ENCODE measurements around the gene FTSJ3. TPM values are rescaled to one million over a fixed set of nuclear protein-coding genes. Genes with fewer than 3 reads are reported as not detected.
A peak's percentile ranks its signal among the peaks of the same experiment; 100 is the strongest.

FTSJ3 gene
- total and polyA plus RNA-seq, 2 of the 13 experiments (the other 11 are each of a cell fraction or from before 2014, with no cell fraction given): 26.0 to 64.2 TPM

DNA sequence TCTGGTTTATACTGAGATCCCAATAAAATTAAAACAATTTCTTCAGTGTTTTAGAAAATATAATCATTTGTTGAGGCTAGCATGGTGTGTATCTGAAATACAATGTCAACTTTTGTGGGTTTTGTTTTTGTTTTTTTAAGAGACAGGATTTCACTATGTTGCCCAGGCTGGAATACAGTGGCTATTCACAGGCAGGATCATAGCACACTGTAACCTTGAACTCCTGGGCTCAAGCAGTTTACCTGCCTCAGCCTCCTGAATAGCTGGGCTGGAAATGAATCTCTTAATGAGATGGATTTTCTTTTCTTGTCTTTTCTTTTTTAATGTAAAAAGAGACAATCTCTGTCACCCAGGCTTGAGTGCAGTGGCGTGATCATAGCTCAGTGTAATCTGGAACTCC lies 41.3 kb downstream of the FTSJ3 start (continued):
- TF ChIP-seq, protein P1, sequence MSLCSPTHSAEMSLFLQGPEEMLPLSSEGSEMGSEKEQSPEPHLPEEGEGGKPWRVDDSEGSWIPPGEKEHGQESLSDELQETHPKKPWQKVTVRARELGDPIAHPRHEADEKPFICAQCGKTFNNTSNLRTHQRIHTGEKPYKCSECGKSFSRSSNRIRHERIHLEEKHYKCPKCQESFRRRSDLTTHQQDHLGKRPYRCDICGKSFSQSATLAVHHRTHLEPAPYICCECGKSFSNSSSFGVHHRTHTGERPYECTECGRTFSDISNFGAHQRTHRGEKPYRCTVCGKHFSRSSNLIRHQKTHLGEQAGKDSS (CRISPR knock-in tag; IDR thresholded peaks at IDR 0.05; ENCODE audit: borderline replicate concordance, low read depth): no peak
- TF ChIP-seq ZFP36L1 (CRISPR knock-in tag; IDR thresholded peaks at IDR 0.05): no peak
- no peak for TF ChIP-seq ZNF205 (CRISPR knock-in tag; IDR thresholded peaks at IDR 0.05)
- no peak for TF ChIP-seq HNF4G (IDR thresholded peaks at IDR 0.05; ENCODE audit: borderline replicate concordance, low read depth, low read length)
- no peak for TF ChIP-seq HNF4G (CRISPR knock-in tag; IDR thresholded peaks at IDR 0.05; ENCODE audit: borderline replicate concordance, low read depth)
- TF ChIP-seq HNRNPUL1 (IDR thresholded peaks at IDR 0.05; ENCODE audit: low read depth, low read length): no peak
- TF ChIP-seq, protein P2, sequence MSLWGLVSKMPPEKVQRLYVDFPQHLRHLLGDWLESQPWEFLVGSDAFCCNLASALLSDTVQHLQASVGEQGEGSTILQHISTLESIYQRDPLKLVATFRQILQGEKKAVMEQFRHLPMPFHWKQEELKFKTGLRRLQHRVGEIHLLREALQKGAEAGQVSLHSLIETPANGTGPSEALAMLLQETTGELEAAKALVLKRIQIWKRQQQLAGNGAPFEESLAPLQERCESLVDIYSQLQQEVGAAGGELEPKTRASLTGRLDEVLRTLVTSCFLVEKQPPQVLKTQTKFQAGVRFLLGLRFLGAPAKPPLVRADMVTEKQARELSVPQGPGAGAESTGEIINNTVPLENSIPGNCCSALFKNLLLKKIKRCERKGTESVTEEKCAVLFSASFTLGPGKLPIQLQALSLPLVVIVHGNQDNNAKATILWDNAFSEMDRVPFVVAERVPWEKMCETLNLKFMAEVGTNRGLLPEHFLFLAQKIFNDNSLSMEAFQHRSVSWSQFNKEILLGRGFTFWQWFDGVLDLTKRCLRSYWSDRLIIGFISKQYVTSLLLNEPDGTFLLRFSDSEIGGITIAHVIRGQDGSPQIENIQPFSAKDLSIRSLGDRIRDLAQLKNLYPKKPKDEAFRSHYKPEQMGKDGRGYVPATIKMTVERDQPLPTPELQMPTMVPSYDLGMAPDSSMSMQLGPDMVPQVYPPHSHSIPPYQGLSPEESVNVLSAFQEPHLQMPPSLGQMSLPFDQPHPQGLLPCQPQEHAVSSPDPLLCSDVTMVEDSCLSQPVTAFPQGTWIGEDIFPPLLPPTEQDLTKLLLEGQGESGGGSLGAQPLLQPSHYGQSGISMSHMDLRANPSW (CRISPR knock-in tag; IDR thresholded peaks at IDR 0.05; ENCODE audit: borderline replicate concordance): no peak
- no peak for TF ChIP-seq TBL1XR1 (IDR thresholded peaks at IDR 0.05; ENCODE audit: borderline replicate concordance, low read length, partially characterized antibody)
- TF ChIP-seq, protein P3, sequence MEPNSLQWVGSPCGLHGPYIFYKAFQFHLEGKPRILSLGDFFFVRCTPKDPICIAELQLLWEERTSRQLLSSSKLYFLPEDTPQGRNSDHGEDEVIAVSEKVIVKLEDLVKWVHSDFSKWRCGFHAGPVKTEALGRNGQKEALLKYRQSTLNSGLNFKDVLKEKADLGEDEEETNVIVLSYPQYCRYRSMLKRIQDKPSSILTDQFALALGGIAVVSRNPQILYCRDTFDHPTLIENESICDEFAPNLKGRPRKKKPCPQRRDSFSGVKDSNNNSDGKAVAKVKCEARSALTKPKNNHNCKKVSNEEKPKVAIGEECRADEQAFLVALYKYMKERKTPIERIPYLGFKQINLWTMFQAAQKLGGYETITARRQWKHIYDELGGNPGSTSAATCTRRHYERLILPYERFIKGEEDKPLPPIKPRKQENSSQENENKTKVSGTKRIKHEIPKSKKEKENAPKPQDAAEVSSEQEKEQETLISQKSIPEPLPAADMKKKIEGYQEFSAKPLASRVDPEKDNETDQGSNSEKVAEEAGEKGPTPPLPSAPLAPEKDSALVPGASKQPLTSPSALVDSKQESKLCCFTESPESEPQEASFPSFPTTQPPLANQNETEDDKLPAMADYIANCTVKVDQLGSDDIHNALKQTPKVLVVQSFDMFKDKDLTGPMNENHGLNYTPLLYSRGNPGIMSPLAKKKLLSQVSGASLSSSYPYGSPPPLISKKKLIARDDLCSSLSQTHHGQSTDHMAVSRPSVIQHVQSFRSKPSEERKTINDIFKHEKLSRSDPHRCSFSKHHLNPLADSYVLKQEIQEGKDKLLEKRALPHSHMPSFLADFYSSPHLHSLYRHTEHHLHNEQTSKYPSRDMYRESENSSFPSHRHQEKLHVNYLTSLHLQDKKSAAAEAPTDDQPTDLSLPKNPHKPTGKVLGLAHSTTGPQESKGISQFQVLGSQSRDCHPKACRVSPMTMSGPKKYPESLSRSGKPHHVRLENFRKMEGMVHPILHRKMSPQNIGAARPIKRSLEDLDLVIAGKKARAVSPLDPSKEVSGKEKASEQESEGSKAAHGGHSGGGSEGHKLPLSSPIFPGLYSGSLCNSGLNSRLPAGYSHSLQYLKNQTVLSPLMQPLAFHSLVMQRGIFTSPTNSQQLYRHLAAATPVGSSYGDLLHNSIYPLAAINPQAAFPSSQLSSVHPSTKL (CRISPR knock-in tag; IDR thresholded peaks at IDR 0.05): peak; percentile 57; the same call in 1 of the 2 replicates
- peak; percentile 20; the same call in 1 of the 2 replicates for TF ChIP-seq HMG20A (CRISPR knock-in tag; IDR thresholded peaks at IDR 0.05; ENCODE audit: borderline replicate concordance)
- peak; percentile 35; the same call in 1 of the 2 replicates for TF ChIP-seq MIER3 (CRISPR knock-in tag; IDR thresholded peaks at IDR 0.05; ENCODE audit: borderline replicate concordance)
- TF ChIP-seq, protein P4, sequence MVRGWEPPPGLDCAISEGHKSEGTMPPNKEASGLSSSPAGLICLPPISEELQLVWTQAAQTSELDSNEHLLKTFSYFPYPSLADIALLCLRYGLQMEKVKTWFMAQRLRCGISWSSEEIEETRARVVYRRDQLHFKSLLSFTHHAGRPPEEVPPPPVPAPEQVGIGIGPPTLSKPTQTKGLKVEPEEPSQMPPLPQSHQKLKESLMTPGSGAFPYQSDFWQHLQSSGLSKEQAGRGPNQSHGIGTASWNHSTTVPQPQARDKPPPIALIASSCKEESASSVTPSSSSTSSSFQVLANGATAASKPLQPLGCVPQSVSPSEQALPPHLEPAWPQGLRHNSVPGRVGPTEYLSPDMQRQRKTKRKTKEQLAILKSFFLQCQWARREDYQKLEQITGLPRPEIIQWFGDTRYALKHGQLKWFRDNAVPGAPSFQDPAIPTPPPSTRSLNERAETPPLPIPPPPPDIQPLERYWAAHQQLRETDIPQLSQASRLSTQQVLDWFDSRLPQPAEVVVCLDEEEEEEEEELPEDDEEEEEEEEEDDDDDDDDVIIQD (CRISPR knock-in tag; IDR thresholded peaks at IDR 0.05; ENCODE audit: low read depth): 0 out of 2 replicates have a peak, but pooled peaks have one; percentile 36
- TF ChIP-seq ZBTB3 (CRISPR knock-in tag; IDR thresholded peaks at IDR 0.05; ENCODE audit: borderline replicate concordance, low read depth): no peak
- TF ChIP-seq, protein P5, sequence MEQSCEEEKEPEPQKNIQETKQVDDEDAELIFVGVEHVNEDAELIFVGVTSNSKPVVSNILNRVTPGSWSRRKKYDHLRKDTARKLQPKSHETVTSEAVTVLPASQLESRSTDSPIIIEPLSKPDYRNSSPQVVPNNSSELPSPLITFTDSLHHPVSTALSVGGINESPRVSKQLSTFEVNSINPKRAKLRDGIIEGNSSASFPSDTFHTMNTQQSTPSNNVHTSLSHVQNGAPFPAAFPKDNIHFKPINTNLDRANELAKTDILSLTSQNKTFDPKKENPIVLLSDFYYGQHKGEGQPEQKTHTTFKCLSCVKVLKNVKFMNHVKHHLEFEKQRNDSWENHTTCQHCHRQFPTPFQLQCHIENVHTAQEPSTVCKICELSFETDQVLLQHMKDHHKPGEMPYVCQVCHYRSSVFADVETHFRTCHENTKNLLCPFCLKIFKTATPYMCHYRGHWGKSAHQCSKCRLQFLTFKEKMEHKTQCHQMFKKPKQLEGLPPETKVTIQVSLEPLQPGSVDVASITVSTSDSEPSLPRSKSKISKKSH (CRISPR knock-in tag; IDR thresholded peaks at IDR 0.05; ENCODE audit: borderline replicate concordance): no peak
- peak; percentile 62; the same call in 1 of the 2 replicates for TF ChIP-seq FOXA3 (CRISPR knock-in tag; IDR thresholded peaks at IDR 0.05)
- no peak for TF ChIP-seq ZNF883 (CRISPR knock-in tag; IDR thresholded peaks at IDR 0.05; ENCODE audit: not compliant biosample characterization)
- TF ChIP-seq ZNF264 (CRISPR knock-in tag; IDR thresholded peaks at IDR 0.05): 0 out of 2 replicates have a peak, but pooled peaks have one; percentile 27
- TF ChIP-seq, protein P6, sequence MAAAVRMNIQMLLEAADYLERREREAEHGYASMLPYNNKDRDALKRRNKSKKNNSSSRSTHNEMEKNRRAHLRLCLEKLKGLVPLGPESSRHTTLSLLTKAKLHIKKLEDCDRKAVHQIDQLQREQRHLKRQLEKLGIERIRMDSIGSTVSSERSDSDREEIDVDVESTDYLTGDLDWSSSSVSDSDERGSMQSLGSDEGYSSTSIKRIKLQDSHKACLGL (CRISPR knock-in tag; IDR thresholded peaks at IDR 0.05): no peak

Measured in HepG2 (cell line).